Measurements from ENCODE around the gene CACHD1. TPM values are rescaled to one million over a fixed set of nuclear protein-coding genes. Genes with fewer than 3 reads are reported as not detected.
A peak's percentile ranks its signal among the peaks of the same experiment; 100 is the strongest.

Gene CACHD1
- total and polyA plus RNA-seq, 2 of the 8 experiments (the other 6 are each of a cell fraction or from before 2014, with no cell fraction given), result 22.2 to 42.5 TPM

- Histone ChIP-seq H3K4ac (replicated peaks; ENCODE audit: insufficient read length, low read depth, low read length) (no peak overlapping the region), H3K27ac (ENCODE audit: low read depth, low read length) (no peak overlapping the region), H3K23ac (ENCODE audit: insufficient read length) (no peak overlapping the region), H2BK12ac (ENCODE audit: low read depth, low read length) (no peak overlapping the region), H2AFZ (ENCODE audit: low read length) (no peak overlapping the region), H3K27me3 (replicated peaks in 1 of 4; ENCODE audit: control insufficient read depth in 3 of 4, extremely low read depth in 1 of 4, insufficient read depth in 3 of 4, low read length in 3 of 4) (no peaks in the 10 kb centered on the region), H2AK5ac (ENCODE audit: low read depth, low read length) (no peak overlapping the region), H4K8ac (ENCODE audit: extremely low read depth, insufficient read depth, low read length) (no peak overlapping the region), H2BK5ac (ENCODE audit: low read depth, low read length) (no peak overlapping the region), H2BK20ac (ENCODE audit: low read length) (no peak overlapping the region), H3K79me1 (ENCODE audit: low read depth, low read length) (peaks cover 2% of the 10 kb centered on the region; the same call in 1 of the 2 replicates), H3K79me2 (ENCODE audit: control insufficient read depth in 1 of 2, insufficient read depth in 2 of 2, low read length in 2 of 2) (peaks cover 5 to 100% of the 10 kb centered on the region in 2 experiments; a peak in 3 of 4 replicates), H3K18ac (ENCODE audit: extremely low read depth, low read length) (no peak overlapping the region), H3K9ac (replicated peaks in 1 of 4; ENCODE audit: extremely low read depth in 1 of 4, low read depth in 3 of 4, low read length in 3 of 4) (no peak overlapping the region), H4K91ac (replicated peaks; ENCODE audit: insufficient read length, low read length) (no peak overlapping the region), H2BK120ac (replicated peaks; ENCODE audit: low read depth, low read length) (no peak overlapping the region), H3K36me3 (ENCODE audit: control insufficient read depth in 2 of 4, insufficient read depth in 4 of 4, low read length in 3 of 4) (no peaks in the 10 kb centered on the region), H3K4me3 (ENCODE audit: extremely low read depth in 1 of 4, insufficient read depth in 2 of 4, low read depth in 3 of 4, low read length in 4 of 4) (no peak overlapping the region), H3K4me2 (ENCODE audit: insufficient read depth in 1 of 2, low read depth in 2 of 2, low read length in 2 of 2) (peak overlapping the region in 1 of 2 experiments; percentile 27; a peak in 1 of 4 replicates), H3K4me1 (replicated peaks in 1 of 4; ENCODE audit: control insufficient read depth in 3 of 4, insufficient read depth in 4 of 4, low read length in 3 of 4) (peaks cover 2 to 24% (median 18%) of the 10 kb centered on the region in 4 experiments; a peak in 6 of 7 replicates), H2BK15ac (ENCODE audit: low read length) (no peak overlapping the region; the same call in 1 of the 2 replicates), H3K23me2 (ENCODE audit: low read depth, low read length) (no peaks in the 10 kb centered on the region), H4K5ac (ENCODE audit: insufficient read length, low read depth, low read length) (no peak overlapping the region), H3K14ac (ENCODE audit: insufficient read length) (no peak overlapping the region), H3K9me3 (ENCODE audit: insufficient read depth in 2 of 2, low read depth in 1 of 2, low read length in 1 of 2) (no peaks in the 10 kb centered on the region), H4K20me1 (replicated peaks in 1 of 2; ENCODE audit: control insufficient read depth in 1 of 2, insufficient read depth in 2 of 2, low read length in 2 of 2) (peaks cover 7 to 18% of the 10 kb centered on the region in 2 experiments), H3K56ac (replicated peaks; ENCODE audit: insufficient read length, low read depth, low read length) (no peak overlapping the region)
- POLR2A ChIA-PET (ENCODE audit: partially characterized antibody), result no interaction called here
- 88% methylated on average over 2 of the region's 2 CpGs; no CpG with 5 or more reads in 1 of the 2 experiments for WGBS, 2 experiments (ENCODE audit: extremely low coverage in 1 of 2, insufficient coverage in 1 of 2, insufficient read length in 1 of 2, insufficient replicate concordance in 2 of 2, low coverage in 1 of 2, low lambda C conversion rate in 2 of 2, missing lambda C conversion rate in 1 of 2)
- DNase-seq (ENCODE audit: low read depth in 1 of 2, low spot score in 2 of 2) (no peak), FAIRE-seq (no peak)
- CTCF ChIA-PET (ENCODE audit: partially characterized antibody), result interaction anchor here (1.4 kb wide), 1 partner anchor 60 kb away, joined by 4 read pairs; no protein-coding TSS in a partner anchor
- TF ChIP-seq CEBPB (IDR thresholded peaks at IDR 0.05; ENCODE audit: low read depth, low read length) (no peak), POLR2AphosphoS5 (IDR thresholded peaks at IDR 0.05; ENCODE audit: low read depth, low read length) (no peak), KDM4A (IDR thresholded peaks at IDR 0.05; ENCODE audit: low read depth, low read length, severe bottlenecking) (no peak), ATF2 (IDR thresholded peaks at IDR 0.05; ENCODE audit: low read length) (no peak)
Measured at GRCh38 chr1:64524614-64525013, 54.7 kb downstream of the CACHD1 start.

Data from H1 (cell line).